Limb (tissue), 2 donors: ENCODE data around the gene GRM8.
"Not testable (repeated sequence)": the region's sequence is repeated elsewhere in the genome, so short reads cannot be mapped to it uniquely, and the experiment has no call there.

Experiments used
- DNase-seq, 2 donors: peaks; one replicate each; pipeline ENCODE4 v3.0.0-alpha.2; 2016; ENCODE audit errors: extremely low spot score in 2 of 2

GRM8 gene

GRCh38 chr7:126924477-126924876 lies 328.3 kb downstream of the GRM8 start:
- no peak for DNase-seq

GRCh38 chr7:126911627-126912026 lies 341.1 kb downstream of the GRM8 start:
- DNase-seq, result not testable (repeated sequence)

- DNase-seq, result not testable (repeated sequence)
Observed at GRCh38 chr7:126908564-126908963, 344.2 kb downstream of the GRM8 start.

- DNase-seq, result not testable (repeated sequence)
Observed at GRCh38 chr7:126907657-126908056, 345.1 kb downstream of the GRM8 start.

GRCh38 chr7:126905255-126905654 lies 347.5 kb downstream of the GRM8 start:
- DNase-seq, result not testable (repeated sequence)

- not testable (repeated sequence) for DNase-seq
Observed at GRCh38 chr7:126901041-126901765, 351.5 kb downstream of the GRM8 start.

GRCh38 chr7:126887980-126888379 lies 364.8 kb downstream of the GRM8 start:
- DNase-seq, result not testable (repeated sequence)

- not testable (repeated sequence) for DNase-seq
Observed at GRCh38 chr7:126887560-126887959, 365.2 kb downstream of the GRM8 start.

GRCh38 chr7:126882730-126883129 lies 370.0 kb downstream of the GRM8 start:
- not testable (repeated sequence) for DNase-seq

GRCh38 chr7:126881908-126882307 lies 370.8 kb downstream of the GRM8 start:
- not testable (repeated sequence) for DNase-seq

GRCh38 chr7:126881315-126881714 lies 371.4 kb downstream of the GRM8 start:
- DNase-seq, result no peak

GRCh38 chr7:126876536-126876935 lies 376.2 kb downstream of the GRM8 start:
- DNase-seq, result not testable (repeated sequence)

- DNase-seq, result no peak
Observed at GRCh38 chr7:126856691-126857291, 395.9 kb downstream of the GRM8 start.

GRCh38 chr7:126845331-126845730 lies 407.4 kb downstream of the GRM8 start:
- no peak for DNase-seq

- no peak for DNase-seq
Observed at GRCh38 chr7:126843883-126844282, 408.9 kb downstream of the GRM8 start.

- DNase-seq, result no peak
Observed at GRCh38 chr7:126843336-126843735, 409.4 kb downstream of the GRM8 start.

GRCh38 chr7:126842451-126842850 lies 410.3 kb downstream of the GRM8 start:
- DNase-seq, result no peak

- DNase-seq, result no peak
Observed at GRCh38 chr7:126840869-126841268, 411.9 kb downstream of the GRM8 start.

- no peak for DNase-seq
Observed at GRCh38 chr7:126839624-126840023, 413.1 kb downstream of the GRM8 start.

GRCh38 chr7:126838194-126838593 lies 414.5 kb downstream of the GRM8 start:
- no peak for DNase-seq

GRCh38 chr7:126831241-126831640 lies 421.5 kb downstream of the GRM8 start:
- not testable (repeated sequence) for DNase-seq

- no peak for DNase-seq
Observed at GRCh38 chr7:126820925-126821324, 431.8 kb downstream of the GRM8 start.

GRCh38 chr7:126819197-126819484 lies 433.6 kb downstream of the GRM8 start:
- no peak for DNase-seq
